DOHH2 (cell line): ENCODE data around the gene CFAP61.

Experiments used
- CTCF ChIP-seq: fragments of 200-600 bp; sonication (generic); IDR thresholded peaks from one replicate; pipeline ENCODE4 v1.5.1; 2014; ENCODE audit warnings: antibody characterized with exemption, mild to moderate bottlenecking, low read depth, low read length; ENCODE audit not compliant: poor library complexity, severe bottlenecking
- EZH2phosphoT487 ChIP-seq: fragments of 200-600 bp; sonication (generic); IDR thresholded peaks from 2 replicates; pipeline ENCODE4 v1.6.1; 2017; ENCODE audit warnings: borderline replicate concordance, mild to moderate bottlenecking, antibody characterized with exemption, low read length, moderate library complexity, mixed read lengths

- TF ChIP-seq CTCF (no peak), EZH2phosphoT487 (no peak)
These were observed 354.0 kb downstream of the CFAP61 start for GRCh38 chr20:20406306-20406705.
